IPS-18a (cell line): ENCODE measurements around the gene SHISA2.

Source experiments
- H3K27ac ChIP-seq: one replicate; pipeline ENCODE4 v1.5.1; 2013; ENCODE audit warnings: low read length
- H3K27me3 ChIP-seq: one replicate; pipeline ENCODE4 v1.6.1; 2013; ENCODE audit warnings: mild to moderate bottlenecking, low read length; ENCODE audit not compliant: control insufficient read depth, insufficient read depth
- H3K36me3 ChIP-seq: one replicate; pipeline ENCODE4 v1.6.1; 2013; ENCODE audit warnings: low read depth, low read length; ENCODE audit not compliant: control insufficient read depth
- H3K4me1 ChIP-seq: one replicate; pipeline ENCODE4 v1.6.1; 2013; ENCODE audit warnings: low read depth, low read length; ENCODE audit not compliant: control insufficient read depth
- H3K4me3 ChIP-seq: one replicate; pipeline ENCODE4 v1.5.1; 2013; ENCODE audit warnings: low read length
- H3K9ac ChIP-seq: one replicate; pipeline ENCODE4 v1.6.1; 2013; ENCODE audit warnings: mild to moderate bottlenecking, low read length, moderate library complexity
- H3K9me3 ChIP-seq: one replicate; pipeline ENCODE4 v1.6.1; 2013; ENCODE audit warnings: low read depth, low read length; ENCODE audit not compliant: control insufficient read depth

SHISA2 gene

DNA sequence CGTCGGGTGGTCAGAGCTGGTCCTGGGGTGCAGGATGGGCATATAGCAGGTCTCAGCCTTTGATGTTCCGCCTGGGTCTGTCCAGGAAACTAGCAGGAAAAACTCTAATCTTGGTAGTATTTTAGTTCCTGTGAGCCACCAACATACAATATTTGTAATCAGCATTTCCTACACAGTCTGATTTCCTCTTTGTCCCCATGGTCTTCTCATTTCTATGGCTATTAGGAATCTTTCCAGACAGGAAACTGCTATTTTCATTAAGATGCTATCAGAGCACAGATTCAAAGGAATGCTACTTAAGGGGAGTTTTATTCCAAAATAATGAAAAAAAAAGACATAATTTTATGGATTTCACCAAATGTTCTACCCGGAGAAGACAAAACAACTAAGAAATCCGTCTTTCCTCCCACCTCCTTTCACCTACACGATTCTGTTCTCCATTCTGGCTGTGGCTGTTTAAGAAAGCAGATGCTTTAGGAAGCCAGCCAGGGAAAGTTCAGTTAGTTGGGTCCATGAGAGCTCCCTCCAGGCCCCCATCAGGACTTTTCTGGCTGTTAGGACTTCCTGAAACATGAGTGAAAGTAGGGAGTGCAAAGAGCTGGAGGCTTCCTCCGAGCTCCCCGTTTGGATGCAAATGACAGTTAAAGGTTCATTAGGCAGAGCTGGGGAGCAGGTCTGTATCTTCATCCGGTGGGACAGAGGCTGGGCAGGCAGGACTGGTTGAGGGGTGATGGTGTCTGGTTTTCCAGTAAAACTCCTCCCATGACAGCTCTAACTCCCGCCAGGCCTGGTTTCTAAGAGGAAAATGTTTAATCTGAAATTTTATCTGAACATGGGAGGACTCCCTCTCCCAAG, 36.3 kb downstream of the SHISA2 start:
- no peaks in the 10 kb centered on the region for H3K4me1 ChIP-seq
- H3K4me3 ChIP-seq: no peak overlapping the region
- no peak overlapping the region for H3K9ac ChIP-seq
- no peaks in the 10 kb centered on the region for H3K27me3 ChIP-seq
- H3K27ac ChIP-seq: no peak overlapping the region
- H3K9me3 ChIP-seq: no peaks in the 10 kb centered on the region
- no peaks in the 10 kb centered on the region for H3K36me3 ChIP-seq

DNA sequence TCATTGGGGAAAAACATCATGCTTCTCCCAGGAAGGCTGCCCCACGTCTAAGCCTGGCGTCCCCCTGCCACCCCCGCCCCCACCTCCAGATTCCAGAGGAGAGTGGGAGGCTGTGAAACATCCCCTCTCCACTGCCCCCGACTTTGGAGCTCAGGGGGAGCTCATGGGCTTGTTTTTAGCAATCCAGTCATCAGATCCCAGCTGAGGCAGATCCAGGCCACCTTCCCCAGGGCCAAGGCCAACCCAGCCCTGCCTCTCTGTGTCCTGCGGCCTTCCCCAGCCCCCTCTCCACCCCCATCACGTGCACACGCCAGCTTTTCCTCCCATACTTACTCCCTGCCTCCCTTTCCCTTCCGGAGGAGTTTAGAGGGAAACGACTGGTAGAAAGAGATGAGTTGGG, 38.8 kb downstream of the SHISA2 start:
- no peaks in the 10 kb centered on the region for H3K9me3 ChIP-seq
- no peaks in the 10 kb centered on the region for H3K4me1 ChIP-seq
- no peak overlapping the region for H3K9ac ChIP-seq
- no peak overlapping the region for H3K4me3 ChIP-seq
- H3K27ac ChIP-seq: no peak overlapping the region
- H3K27me3 ChIP-seq: no peaks in the 10 kb centered on the region
- H3K36me3 ChIP-seq: no peaks in the 10 kb centered on the region

- no peaks in the 10 kb centered on the region for H3K36me3 ChIP-seq
- no peak overlapping the region for H3K9ac ChIP-seq
Measured at GRCh38 chr13:26011996-26012821, 39.6 kb downstream of the SHISA2 start.

GRCh38 chr13:26011208-26011573, 40.6 kb downstream of the SHISA2 start:
- Histone ChIP-seq H3K9me3 (no peaks in the 10 kb centered on the region), H3K27ac (no peak overlapping the region), H3K27me3 (no peaks in the 10 kb centered on the region), H3K36me3 (no peaks in the 10 kb centered on the region), H3K4me1 (no peaks in the 10 kb centered on the region), H3K9ac (no peak overlapping the region), H3K4me3 (no peak overlapping the region)

More at GRCh38 chr13:26011996-26012821, 39.6 kb downstream of the SHISA2 start:
- Histone ChIP-seq H3K4me3 (no peak overlapping the region), H3K27ac (no peak overlapping the region), H3K9me3 (no peaks in the 10 kb centered on the region), H3K4me1 (no peaks in the 10 kb centered on the region), H3K27me3 (no peaks in the 10 kb centered on the region)

- H3K36me3 ChIP-seq: no peaks in the 10 kb centered on the region
- no peak overlapping the region for H3K27ac ChIP-seq
- H3K4me3 ChIP-seq: no peak overlapping the region
- H3K9me3 ChIP-seq: no peaks in the 10 kb centered on the region
- no peaks in the 10 kb centered on the region for H3K4me1 ChIP-seq
- H3K27me3 ChIP-seq: no peaks in the 10 kb centered on the region
- no peak overlapping the region for H3K9ac ChIP-seq
Measured at GRCh38 chr13:26010487-26011207, 41.2 kb downstream of the SHISA2 start.

- Histone ChIP-seq H3K9ac (no peak overlapping the region), H3K27ac (no peak overlapping the region), H3K36me3 (no peaks in the 10 kb centered on the region), H3K27me3 (no peaks in the 10 kb centered on the region), H3K4me1 (no peaks in the 10 kb centered on the region), H3K9me3 (peaks cover 5% of the 10 kb centered on the region), H3K4me3 (no peak overlapping the region)
Measured at GRCh38 chr13:26007261-26008125, 44.3 kb downstream of the SHISA2 start.
